CD14-positive monocyte (primary cell): Measurements from ENCODE around the gene ZBTB7C. TPM values are rescaled to one million over a fixed set of nuclear protein-coding genes. Genes with fewer than 3 reads are reported as not detected.

Source experiments
- DNase-seq, 3 donors: peaks; one replicate each; pipeline ENCODE4 v3.0.0-alpha.2; 2011 to 2022
- H2AFZ ChIP-seq: 2 replicates; pipeline ENCODE4 v1.6.0; 2012; ENCODE audit warnings: mild to moderate bottlenecking, low read depth, low read length, inconsistent platforms; ENCODE audit not compliant: insufficient read depth, poor library complexity, severe bottlenecking
- H3K27ac ChIP-seq, 2 donors: 1 replicate in 1 of 2; 2 replicates in 1 of 2; pipeline ENCODE4 v1.5.1; 2012 to 2013; ENCODE audit warnings: low read length in 2 of 2, control low read depth in 1 of 2, inconsistent platforms in 1 of 2, low read depth in 1 of 2, mild to moderate bottlenecking in 1 of 2
- H3K27me3 ChIP-seq, 2 donors: one replicate each; pipeline versions ENCODE4 v1.6.0 to v1.6.1; 2011 to 2013; ENCODE audit warnings: low read length in 2 of 2; ENCODE audit not compliant: control insufficient read depth in 2 of 2, insufficient read depth in 2 of 2
- H3K36me3 ChIP-seq, 2 donors: replicated peaks in 1 of 2; 1 replicate in 1 of 2; 2 replicates in 1 of 2; pipeline versions ENCODE4 v1.5.1 to v1.6.1; 2012 to 2013; ENCODE audit warnings: low read length in 2 of 2, control low read depth in 1 of 2, inconsistent platforms in 1 of 2, mild to moderate bottlenecking in 1 of 2; ENCODE audit not compliant: insufficient read depth in 2 of 2, control insufficient read depth in 1 of 2
- H3K4me1 ChIP-seq, 2 donors: 1 replicate in 1 of 2; 2 replicates in 1 of 2; pipeline versions ENCODE4 v1.5.1 to v1.6.1; 2012 to 2013; ENCODE audit warnings: low read length in 2 of 2, control low read depth in 1 of 2, inconsistent platforms in 1 of 2, mild to moderate bottlenecking in 1 of 2, moderate library complexity in 1 of 2; ENCODE audit not compliant: insufficient read depth in 2 of 2, control insufficient read depth in 1 of 2
- H3K4me2 ChIP-seq: replicated peaks from 2 replicates; pipeline ENCODE3; 2012; ENCODE audit warnings: low read length, moderate library complexity, mild to moderate bottlenecking; ENCODE audit not compliant: poor library complexity, severe bottlenecking; ENCODE audit errors: extremely low read depth
- H3K4me3 ChIP-seq, 3 experiments: fragments of 200-600 bp in 1 of 3; sonication (generic) in 1 of 3; replicated peaks in 1 of 3; 1 replicate in 2 of 3; 2 replicates in 1 of 3; pipeline ENCODE4 v1.5.1; 2011 to 2013; ENCODE audit warnings: low read length in 3 of 3, mild to moderate bottlenecking in 3 of 3, control low read depth in 2 of 3, low read depth in 2 of 3, inconsistent platforms in 1 of 3, moderate library complexity in 1 of 3
- H3K79me2 ChIP-seq: 2 replicates; pipeline ENCODE4 v1.6.0; 2012; ENCODE audit warnings: mild to moderate bottlenecking, control low read depth, inconsistent platforms, low read length, moderate library complexity; ENCODE audit not compliant: insufficient read depth
- H3K9ac ChIP-seq: 2 replicates; pipeline ENCODE4 v1.6.0; 2017; ENCODE audit warnings: low read length, mild to moderate bottlenecking; ENCODE audit not compliant: insufficient read depth, poor library complexity, severe bottlenecking
- H3K9me3 ChIP-seq, 2 donors: replicated peaks in 1 of 2; 1 replicate in 1 of 2; 2 replicates in 1 of 2; pipeline versions ENCODE4 v1.5.1 to v1.6.1; 2012 to 2013; ENCODE audit warnings: low read length in 2 of 2, control low read depth in 1 of 2; ENCODE audit not compliant: control insufficient read depth in 1 of 2, insufficient read depth in 1 of 2
- H4K20me1 ChIP-seq: 2 replicates; pipeline ENCODE4 v1.6.0; 2012; ENCODE audit warnings: mild to moderate bottlenecking, low read length, control low read depth, moderate library complexity; ENCODE audit not compliant: insufficient read depth
- H3K27ac Mint-ChIP-seq, 7 donors: one replicate each; pipeline ENCODE4 v1.8.0; 2020; ENCODE audit warnings: mild to moderate bottlenecking in 7 of 7, mixed read lengths in 7 of 7, moderate library complexity in 6 of 7, inconsistent platforms in 2 of 7
- H3K27me3 Mint-ChIP-seq, 3 donors: one replicate each; pipeline ENCODE4 v1.8.0; 2021 to 2022; ENCODE audit warnings: low read depth in 3 of 3, mild to moderate bottlenecking in 3 of 3, mixed read lengths in 3 of 3, moderate library complexity in 3 of 3, inconsistent platforms in 1 of 3
- H3K36me3 Mint-ChIP-seq, 2 donors: one replicate each; pipeline ENCODE4 v1.8.0; 2020; ENCODE audit warnings: mixed read lengths in 2 of 2, inconsistent platforms in 1 of 2, mild to moderate bottlenecking in 1 of 2
- H3K4me1 Mint-ChIP-seq: one replicate; pipeline ENCODE4 v1.8.0; 2020; ENCODE audit warnings: mild to moderate bottlenecking, mixed read lengths
- H3K4me3 Mint-ChIP-seq, 2 donors: one replicate each; pipeline ENCODE4 v1.8.0; 2020; ENCODE audit warnings: mild to moderate bottlenecking in 2 of 2, mixed read lengths in 2 of 2, moderate library complexity in 1 of 2
- H3K9me3 Mint-ChIP-seq, 7 donors: one replicate each; pipeline ENCODE4 v1.8.0; 2020 to 2022; ENCODE audit warnings: mixed read lengths in 7 of 7, mild to moderate bottlenecking in 6 of 7, moderate library complexity in 6 of 7, inconsistent platforms in 2 of 7
- WGBS: methylation state at CpG from one replicate; pipeline ENCODE4 v1.1.5; 2013; ENCODE audit warnings: missing lambda C conversion rate; ENCODE audit not compliant: insufficient coverage; 5-methylcytosine and 5-hydroxymethylcytosine counted together
- intact Hi-C, 2 donors: fragments of 100-400 bp; cut with micrococcal nuclease; formaldehyde crosslinking; loops; one replicate each; pipeline versions ENCODE4 v1.15.0 to v1.15.1; 2023
- polyA plus RNA-seq, 3 donors: library from polyadenylated mRNA; depleted of rRNA in 1 of 3; unstranded in 2 of 3; stranded (reverse) in 1 of 3; fragments of 300-500 nt in 2 of 3; fragments of >200 nt in 1 of 3; fragmentation: Illumina TruSeq in 2 of 3; gene quantifications; 1 replicate in 2 of 3; 2 replicates in 1 of 3; pipeline ENCODE4 v1.2.3, GENCODE V29; 2012 to 2021
- TF ChIP-seq, protein P1 (sequence below): fragments of 200-600 bp; IDR thresholded peaks from one replicate; pipeline ENCODE4 v1.8.0; 2022; ENCODE audit warnings: antibody characterized with exemption, mild to moderate bottlenecking

The ZBTB7C gene
- polyA plus RNA-seq, 3 donors, result 0.03 to 0.09 TPM; not detected in 1

DNA sequence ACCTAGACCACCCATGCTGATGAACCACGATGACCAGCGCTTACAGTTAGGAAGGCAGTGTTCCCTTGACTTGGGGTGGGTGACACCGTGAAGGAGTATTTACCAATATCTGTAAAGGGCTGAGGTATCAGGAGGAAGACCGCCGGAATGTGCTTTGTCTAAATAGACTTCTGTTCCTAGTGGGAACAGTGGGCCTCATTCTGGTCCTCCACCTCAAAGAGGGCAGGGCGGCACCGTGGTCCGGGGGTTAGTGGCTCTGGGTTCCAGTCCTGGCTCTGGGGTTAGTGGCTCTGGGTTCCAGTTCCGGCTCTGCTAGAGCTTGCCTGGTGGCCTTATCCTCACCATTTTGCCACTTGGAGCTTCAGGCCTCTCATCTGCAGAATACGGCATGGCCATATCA is 387.2 kb downstream of the ZBTB7C start:
- no peaks in the 10 kb centered on the region for H3K9me3 ChIP-seq
- TF ChIP-seq, protein P1, sequence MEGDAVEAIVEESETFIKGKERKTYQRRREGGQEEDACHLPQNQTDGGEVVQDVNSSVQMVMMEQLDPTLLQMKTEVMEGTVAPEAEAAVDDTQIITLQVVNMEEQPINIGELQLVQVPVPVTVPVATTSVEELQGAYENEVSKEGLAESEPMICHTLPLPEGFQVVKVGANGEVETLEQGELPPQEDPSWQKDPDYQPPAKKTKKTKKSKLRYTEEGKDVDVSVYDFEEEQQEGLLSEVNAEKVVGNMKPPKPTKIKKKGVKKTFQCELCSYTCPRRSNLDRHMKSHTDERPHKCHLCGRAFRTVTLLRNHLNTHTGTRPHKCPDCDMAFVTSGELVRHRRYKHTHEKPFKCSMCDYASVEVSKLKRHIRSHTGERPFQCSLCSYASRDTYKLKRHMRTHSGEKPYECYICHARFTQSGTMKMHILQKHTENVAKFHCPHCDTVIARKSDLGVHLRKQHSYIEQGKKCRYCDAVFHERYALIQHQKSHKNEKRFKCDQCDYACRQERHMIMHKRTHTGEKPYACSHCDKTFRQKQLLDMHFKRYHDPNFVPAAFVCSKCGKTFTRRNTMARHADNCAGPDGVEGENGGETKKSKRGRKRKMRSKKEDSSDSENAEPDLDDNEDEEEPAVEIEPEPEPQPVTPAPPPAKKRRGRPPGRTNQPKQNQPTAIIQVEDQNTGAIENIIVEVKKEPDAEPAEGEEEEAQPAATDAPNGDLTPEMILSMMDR, result no peak
- H3K4me1 Mint-ChIP-seq, result peaks cover 3% of the 10 kb centered on the region

DNA sequence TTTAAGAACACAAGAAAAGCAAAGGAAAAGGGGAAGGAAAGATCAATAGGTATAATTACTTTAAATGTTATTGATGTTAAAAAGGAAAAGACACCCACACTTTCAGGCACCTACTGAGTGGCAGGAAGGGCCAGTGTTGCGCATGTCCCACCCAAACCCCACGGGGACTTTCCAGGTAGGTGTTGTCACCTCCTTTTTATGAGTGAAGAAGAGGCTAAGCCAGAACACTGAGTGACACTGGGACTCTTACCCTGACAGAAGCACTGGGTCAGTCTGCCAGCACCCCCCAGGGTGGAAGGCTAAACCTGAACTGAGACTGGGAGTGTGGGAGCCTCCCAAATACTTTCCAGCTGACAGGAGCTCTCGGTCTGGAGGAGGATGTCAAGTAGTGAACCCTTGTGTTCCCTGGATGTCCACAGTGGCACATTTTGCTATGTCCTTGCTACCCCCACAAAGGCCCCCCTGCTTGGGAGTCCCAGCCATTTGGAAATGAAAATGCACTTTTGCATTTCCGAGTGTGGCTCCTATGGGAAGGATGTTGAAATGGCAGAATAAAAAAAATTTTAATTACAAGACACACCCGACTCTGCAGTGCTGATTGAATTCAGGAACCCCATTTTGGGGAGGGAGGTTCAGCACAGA is 387.8 kb downstream of the ZBTB7C start:
- WGBS, result no CpG with 5 or more reads among the region's 5 CpGs
- DNase-seq, result no peak

More for the DNA sequence above, 387.2 kb downstream of the ZBTB7C start:
- no peak overlapping the region for H3K4me3 Mint-ChIP-seq
- intact Hi-C loops, result loop anchor here (1.0 to 10.0 kb wide), 4 partner anchors 90 to 423 kb away; partner anchors contain the start of gene SMAD2 (in 1 of the 2)
- WGBS, result 97% methylated on average over 6 of the region's 10 CpGs
- Histone ChIP-seq H3K27ac (no peak overlapping the region), H4K20me1 (no peaks in the 10 kb centered on the region), H2AFZ (no peak overlapping the region), H3K79me2 (no peaks in the 10 kb centered on the region), H3K27me3 (peaks cover 0 to 11% of the 10 kb centered on the region in 2 donors), H3K9ac (no peak overlapping the region), H3K36me3 (no peaks in the 10 kb centered on the region), H3K4me3 (no peak overlapping the region), H3K4me1 (no peaks in the 10 kb centered on the region), H3K4me2 (no peak overlapping the region)
- H3K9me3 Mint-ChIP-seq, result no peaks in the 10 kb centered on the region
- no peak overlapping the region for H3K27ac Mint-ChIP-seq
- peaks cover 4 to 16% (median 11%) of the 10 kb centered on the region in 3 donors for H3K27me3 Mint-ChIP-seq
- no peak for DNase-seq
- H3K36me3 Mint-ChIP-seq, result no peaks in the 10 kb centered on the region

More for the DNA sequence above, 387.8 kb downstream of the ZBTB7C start:
- no peak overlapping the region for H3K4me3 ChIP-seq
- H2AFZ ChIP-seq, result peak overlapping the region; percentile 11
- intact Hi-C loops, result loop anchor here (5.0 to 10.0 kb wide), 2 partner anchors 89 to 423 kb away; partner anchors contain the start of gene SMAD2 (in 1 of the 2)
- Mint-ChIP-seq H3K4me3 (peak overlapping the region in 1 of 2 donors; percentile 31), H3K9me3 (no peaks in the 10 kb centered on the region), H3K36me3 (no peaks in the 10 kb centered on the region), H3K27me3 (peaks cover 4 to 16% (median 13%) of the 10 kb centered on the region in 3 donors), H3K4me1 (peaks cover 3% of the 10 kb centered on the region), H3K27ac (no peak overlapping the region)
- TF ChIP-seq, protein P1, result no peak
- H3K4me2 ChIP-seq, result no peak overlapping the region
- H4K20me1 ChIP-seq, result no peaks in the 10 kb centered on the region
- no peaks in the 10 kb centered on the region for H3K9me3 ChIP-seq
- H3K9ac ChIP-seq, result no peak overlapping the region
- peaks cover 0 to 11% of the 10 kb centered on the region in 2 donors for H3K27me3 ChIP-seq
- no peaks in the 10 kb centered on the region for H3K36me3 ChIP-seq
- H3K4me1 ChIP-seq, result no peaks in the 10 kb centered on the region
- H3K27ac ChIP-seq, result no peak overlapping the region
- H3K79me2 ChIP-seq, result no peaks in the 10 kb centered on the region
